Panc1 (cell line): Measurements from ENCODE around the gene ANP32A. TPM values are rescaled to one million over a fixed set of nuclear protein-coding genes. Genes with fewer than 3 reads are reported as not detected.

Source experiments
- ATAC-seq: fragments of 200-7000 bp; cut with Tn5 transposase; 2 replicates; pipeline ENCODE4 v1.9.1; 2020; ENCODE audit warnings: mild to moderate bottlenecking, moderate library complexity
- BruUV-seq: library from RNA; stranded (reverse); fragments of 400-500 nt; replicated peaks from 2 replicates; lab custom pipeline; 2021; lab: Mats Ljungman, UMichigan
- CTCF ChIA-PET: fragments of 300-600 bp; sonication (Branson Sonifier 250); formaldehyde crosslinking; loops from one replicate; lab custom pipeline; 2022; ENCODE audit warnings: antibody characterized with exemption; lab: Charles Lee
- POLR2A ChIA-PET: fragments of 300-600 bp; sonication (Branson Sonifier 250); formaldehyde crosslinking; loops from one replicate; lab custom pipeline; 2022; ENCODE audit warnings: antibody characterized with exemption; lab: Charles Lee
- DNase-seq: peaks from one replicate; pipeline ENCODE4 v3.0.0-alpha.2; 2010; ENCODE audit warnings: low read depth, low spot score
- H3K27ac ChIP-seq: 2 replicates; pipeline ENCODE4 v1.5.1; 2011; ENCODE audit warnings: mild to moderate bottlenecking, low read length, inconsistent platforms
- H3K27me3 ChIP-seq: fragments of 200-500 bp; sonication (Bioruptor generic); 2 replicates; pipeline ENCODE4 v1.6.0; 2014; ENCODE audit warnings: low read length, inconsistent platforms; ENCODE audit not compliant: control insufficient read depth, insufficient read depth
- H3K36me3 ChIP-seq: fragments of 200-500 bp; sonication (Bioruptor generic); 2 replicates; pipeline ENCODE4 v1.5.1; 2014; ENCODE audit warnings: inconsistent platforms, mild to moderate bottlenecking, low read length, moderate library complexity; ENCODE audit not compliant: control insufficient read depth, insufficient read depth
- H3K4me1 ChIP-seq: 2 replicates; pipeline ENCODE4 v1.5.1; 2011; ENCODE audit warnings: inconsistent platforms, mild to moderate bottlenecking, low read length, moderate library complexity; ENCODE audit not compliant: control insufficient read depth, insufficient read depth
- H3K4me3 ChIP-seq, 2 experiments: 2 replicates each; pipeline ENCODE4 v1.5.1; 2011 to 2012; ENCODE audit warnings: low read depth in 2 of 2, low read length in 2 of 2, mild to moderate bottlenecking in 2 of 2, inconsistent platforms in 1 of 2, moderate library complexity in 1 of 2
- H3K9me3 ChIP-seq: fragments of 200-500 bp; sonication (Bioruptor generic); 2 replicates; pipeline ENCODE4 v1.5.1; 2014; ENCODE audit warnings: low read depth, mild to moderate bottlenecking, inconsistent platforms, low read length, moderate library complexity; ENCODE audit not compliant: control insufficient read depth, insufficient read depth
- CTCF ChIP-seq: fragments of 450-650 bp; IDR thresholded peaks from 2 replicates; pipeline ENCODE4 v1.5.1; 2017; ENCODE audit warnings: mild to moderate bottlenecking
- POLR2AphosphoS5 ChIP-seq: IDR thresholded peaks from 2 replicates; pipeline ENCODE4 v1.6.1; 2012; ENCODE audit warnings: mild to moderate bottlenecking, low read depth, low read length, moderate library complexity
- REST ChIP-seq, 2 experiments: IDR thresholded peaks; 2 replicates each; pipeline ENCODE4 v1.6.1; 2011 to 2012; ENCODE audit warnings: low read depth in 2 of 2, control low read depth in 1 of 2, low read length in 1 of 2, mild to moderate bottlenecking in 1 of 2, moderate library complexity in 1 of 2; ENCODE audit not compliant: insufficient read depth in 1 of 2
- SIN3A ChIP-seq: IDR thresholded peaks from 2 replicates; pipeline ENCODE4 v1.6.1; 2012; ENCODE audit warnings: low read depth, mild to moderate bottlenecking, low read length, moderate library complexity, borderline replicate concordance; ENCODE audit not compliant: insufficient read depth
- TCF7L2 ChIP-seq: IDR thresholded peaks from 2 replicates; pipeline ENCODE4 v1.6.1; 2011; ENCODE audit warnings: mild to moderate bottlenecking, low read depth, low read length, inconsistent platforms
- in situ Hi-C: cut with HindIII; loops from 2 replicates; pipeline ENCODE4 v1.10.0; 2016; ENCODE audit warnings: low sequenced_read_pairs, low pct_unique_long_range_greater_than_20kb
- intact Hi-C: fragments of 100-400 bp; cut with micrococcal nuclease; formaldehyde crosslinking; loops from one replicate; pipeline ENCODE4 v1.10.0; 2022; ENCODE audit not compliant: unreplicated experiment
- total RNA-seq: library from RNA; stranded (reverse); gene quantifications from one replicate; pipeline ENCODE4 v1.2.1, GENCODE V29; 2021; ENCODE audit not compliant: unreplicated experiment

Gene ANP32A
- total RNA-seq, 1 experiment from 2014 or later: 226 TPM

- in situ Hi-C loops: no loop called here
- CTCF ChIA-PET: no interaction called here
Observed at GRCh38 chr15:68774120-68774519, 46.6 kb downstream of the ANP32A start.

GRCh38 chr15:68773036-68773435, 47.7 kb downstream of the ANP32A start:
- intact Hi-C loops (no loop called here), in situ Hi-C loops (no loop called here)
- CTCF ChIA-PET: no interaction called here
- BruUV-seq: no TSS peak
- H3K9me3 ChIP-seq: no peaks in the 10 kb centered on the region
- H3K27ac ChIP-seq: no peak overlapping the region
- no peak overlapping the region for H3K4me3 ChIP-seq
- POLR2A ChIA-PET: no interaction called here
- no peak for ATAC-seq
- peaks cover 2% of the 10 kb centered on the region; the same call in 1 of the 2 replicates for H3K36me3 ChIP-seq
- TF ChIP-seq REST (IDR thresholded peaks at IDR 0.05; ENCODE audit: insufficient read depth in 1 of 2, low read depth in 2 of 2, low read length in 1 of 2): no peak
- TF ChIP-seq SIN3A: no peak
- TF ChIP-seq CTCF: no peak
- no peak for TF ChIP-seq TCF7L2
- no peak for TF ChIP-seq POLR2AphosphoS5
- no peak for DNase-seq
- H3K27me3 ChIP-seq: no peaks in the 10 kb centered on the region
- no peaks in the 10 kb centered on the region for H3K4me1 ChIP-seq

More at GRCh38 chr15:68774120-68774519, 46.6 kb downstream of the ANP32A start:
- no peak for TF ChIP-seq CTCF
- no peak for TF ChIP-seq SIN3A
- H3K27me3 ChIP-seq: no peaks in the 10 kb centered on the region
- intact Hi-C loops: no loop called here
- H3K4me1 ChIP-seq: no peaks in the 10 kb centered on the region
- ATAC-seq (no peak), DNase-seq (no peak)
- BruUV-seq: no TSS peak
- no peak overlapping the region for H3K4me3 ChIP-seq
- H3K9me3 ChIP-seq: no peaks in the 10 kb centered on the region
- no peak overlapping the region for H3K27ac ChIP-seq
- POLR2A ChIA-PET: no interaction called here
- H3K36me3 ChIP-seq: peaks cover 9% of the 10 kb centered on the region; the same call in 1 of the 2 replicates
